ENCODE results near the gene POMP. TPM values are rescaled to one million over a fixed set of nuclear protein-coding genes. Genes with fewer than 3 reads are reported as not detected.
"Not testable (repeated sequence)": the region's sequence is repeated elsewhere in the genome, so short reads cannot be mapped to it uniquely, and the experiment has no call there.

POMP gene
- total RNA-seq, 1 donor from 2014 or later, result 108 TPM

GRCh38 chr13:28678809-28679208 is 19.9 kb downstream of the POMP start:
- Mint-ChIP-seq H3K36me3 (ENCODE audit: low read depth, unreplicated experiment) (peaks cover 12% of the 10 kb centered on the region), H3K9me3 (ENCODE audit: unreplicated experiment) (no peaks in the 10 kb centered on the region), H3K27me3 (ENCODE audit: unreplicated experiment) (no peaks in the 10 kb centered on the region), H3K4me1 (ENCODE audit: unreplicated experiment) (peaks cover 5% of the 10 kb centered on the region), H3K4me3 (ENCODE audit: unreplicated experiment) (no peak overlapping the region), H3K27ac (ENCODE audit: unreplicated experiment) (no peak overlapping the region)
- TF ChIP-seq, protein P1, sequence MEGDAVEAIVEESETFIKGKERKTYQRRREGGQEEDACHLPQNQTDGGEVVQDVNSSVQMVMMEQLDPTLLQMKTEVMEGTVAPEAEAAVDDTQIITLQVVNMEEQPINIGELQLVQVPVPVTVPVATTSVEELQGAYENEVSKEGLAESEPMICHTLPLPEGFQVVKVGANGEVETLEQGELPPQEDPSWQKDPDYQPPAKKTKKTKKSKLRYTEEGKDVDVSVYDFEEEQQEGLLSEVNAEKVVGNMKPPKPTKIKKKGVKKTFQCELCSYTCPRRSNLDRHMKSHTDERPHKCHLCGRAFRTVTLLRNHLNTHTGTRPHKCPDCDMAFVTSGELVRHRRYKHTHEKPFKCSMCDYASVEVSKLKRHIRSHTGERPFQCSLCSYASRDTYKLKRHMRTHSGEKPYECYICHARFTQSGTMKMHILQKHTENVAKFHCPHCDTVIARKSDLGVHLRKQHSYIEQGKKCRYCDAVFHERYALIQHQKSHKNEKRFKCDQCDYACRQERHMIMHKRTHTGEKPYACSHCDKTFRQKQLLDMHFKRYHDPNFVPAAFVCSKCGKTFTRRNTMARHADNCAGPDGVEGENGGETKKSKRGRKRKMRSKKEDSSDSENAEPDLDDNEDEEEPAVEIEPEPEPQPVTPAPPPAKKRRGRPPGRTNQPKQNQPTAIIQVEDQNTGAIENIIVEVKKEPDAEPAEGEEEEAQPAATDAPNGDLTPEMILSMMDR (IDR thresholded peaks at IDR 0.05; ENCODE audit: unreplicated experiment), result no peak
- no peak for DNase-seq (ENCODE audit: low spot score)

- Mint-ChIP-seq H3K36me3 (ENCODE audit: low read depth, unreplicated experiment) (peaks cover 5% of the 10 kb centered on the region), H3K9me3 (ENCODE audit: unreplicated experiment) (no peaks in the 10 kb centered on the region), H3K4me1 (ENCODE audit: unreplicated experiment) (peaks cover 5% of the 10 kb centered on the region), H3K27me3 (ENCODE audit: unreplicated experiment) (no peaks in the 10 kb centered on the region), H3K27ac (ENCODE audit: unreplicated experiment) (no peak overlapping the region), H3K4me3 (ENCODE audit: unreplicated experiment) (no peak overlapping the region)
- no peak for DNase-seq (ENCODE audit: low spot score)
- TF ChIP-seq, protein P1 (IDR thresholded peaks at IDR 0.05; ENCODE audit: unreplicated experiment), result peak; percentile 36
Measured at GRCh38 chr13:28679628-28680027, 20.7 kb downstream of the POMP start.

- no peak overlapping the region for H3K27ac Mint-ChIP-seq (ENCODE audit: unreplicated experiment)
- no peaks in the 10 kb centered on the region for H3K9me3 Mint-ChIP-seq (ENCODE audit: unreplicated experiment)
- no peak overlapping the region for H3K4me3 Mint-ChIP-seq (ENCODE audit: unreplicated experiment)
- peaks cover 5% of the 10 kb centered on the region for H3K4me1 Mint-ChIP-seq (ENCODE audit: unreplicated experiment)
- peaks cover 1% of the 10 kb centered on the region for H3K36me3 Mint-ChIP-seq (ENCODE audit: low read depth, unreplicated experiment)
- TF ChIP-seq, protein P1 (IDR thresholded peaks at IDR 0.05; ENCODE audit: unreplicated experiment), result no peak
- no peaks in the 10 kb centered on the region for H3K27me3 Mint-ChIP-seq (ENCODE audit: unreplicated experiment)
- DNase-seq (ENCODE audit: low spot score), result no peak
Measured at GRCh38 chr13:28680541-28680940, 21.6 kb downstream of the POMP start.

- not testable (repeated sequence) for DNase-seq (ENCODE audit: low spot score); H3K27ac Mint-ChIP-seq (ENCODE audit: unreplicated experiment); H3K4me1 Mint-ChIP-seq (ENCODE audit: unreplicated experiment); H3K36me3 Mint-ChIP-seq (ENCODE audit: low read depth, unreplicated experiment); H3K4me3 Mint-ChIP-seq (ENCODE audit: unreplicated experiment); H3K9me3 Mint-ChIP-seq (ENCODE audit: unreplicated experiment); H3K27me3 Mint-ChIP-seq (ENCODE audit: unreplicated experiment)
Measured at GRCh38 chr13:28683169-28683568, 24.2 kb downstream of the POMP start.

DNA sequence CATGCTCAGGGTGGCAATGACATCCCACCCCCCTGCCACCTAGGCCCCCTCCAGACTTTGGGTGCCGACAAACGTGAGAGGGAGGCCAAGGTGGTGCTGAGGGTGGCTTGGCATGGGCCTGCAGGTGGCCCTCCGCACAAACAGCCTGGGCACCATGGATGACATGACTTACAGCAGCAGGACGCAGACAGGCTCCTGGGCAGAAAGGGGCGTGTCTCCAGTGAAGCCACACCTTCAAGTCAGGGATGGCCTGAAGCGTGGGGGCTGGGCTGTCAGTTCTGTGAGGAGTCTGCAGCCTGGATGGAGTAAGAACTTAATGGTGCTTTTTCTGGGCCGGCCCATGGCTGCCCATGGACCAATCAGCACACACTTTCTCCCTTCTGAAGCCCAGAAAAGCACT is 25.3 kb downstream of the POMP start:
- Mint-ChIP-seq H3K27me3 (ENCODE audit: unreplicated experiment) (no peaks in the 10 kb centered on the region), H3K36me3 (ENCODE audit: low read depth, unreplicated experiment) (no peaks in the 10 kb centered on the region), H3K4me1 (ENCODE audit: unreplicated experiment) (peaks cover 5% of the 10 kb centered on the region), H3K9me3 (ENCODE audit: unreplicated experiment) (no peaks in the 10 kb centered on the region), H3K4me3 (ENCODE audit: unreplicated experiment) (no peak overlapping the region), H3K27ac (ENCODE audit: unreplicated experiment) (no peak overlapping the region)
- no peak for DNase-seq (ENCODE audit: low spot score)
- TF ChIP-seq, protein P1 (IDR thresholded peaks at IDR 0.05; ENCODE audit: unreplicated experiment), result no peak

DNA sequence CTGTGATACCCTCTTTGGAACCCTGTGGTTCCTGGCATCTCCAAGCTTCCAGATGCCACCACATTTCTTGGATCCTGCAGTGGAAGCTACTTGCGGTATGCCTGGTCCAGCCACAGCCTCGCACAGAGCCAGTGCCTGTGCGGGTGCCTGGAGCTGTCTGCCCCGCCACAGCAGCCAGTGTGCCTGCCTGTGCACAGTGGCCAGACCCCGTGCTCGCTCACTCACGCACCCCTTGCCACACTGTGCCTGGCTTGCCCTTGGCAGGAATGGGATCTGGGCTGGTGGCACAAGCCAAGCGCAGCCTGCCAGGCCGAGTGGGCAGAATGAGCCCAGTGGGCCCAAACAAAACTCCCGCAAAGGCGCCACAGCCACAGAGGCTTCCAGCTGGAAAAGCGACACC is 26.2 kb downstream of the POMP start:
- peak overlapping the region; percentile 7 for H3K27ac Mint-ChIP-seq (ENCODE audit: unreplicated experiment)
- TF ChIP-seq, protein P1 (IDR thresholded peaks at IDR 0.05; ENCODE audit: unreplicated experiment), result no peak
- H3K27me3 Mint-ChIP-seq (ENCODE audit: unreplicated experiment), result peaks cover 2% of the 10 kb centered on the region
- peaks cover 8% of the 10 kb centered on the region for H3K4me1 Mint-ChIP-seq (ENCODE audit: unreplicated experiment)
- peak overlapping the region; percentile 29 for H3K4me3 Mint-ChIP-seq (ENCODE audit: unreplicated experiment)
- no peaks in the 10 kb centered on the region for H3K36me3 Mint-ChIP-seq (ENCODE audit: low read depth, unreplicated experiment)
- no peak for DNase-seq (ENCODE audit: low spot score)
- no peaks in the 10 kb centered on the region for H3K9me3 Mint-ChIP-seq (ENCODE audit: unreplicated experiment)
